ENCODE results near the gene NFE2L1.

Gene NFE2L1

GRCh38 chr17:48062273-48062672, 14.1 kb downstream of the NFE2L1 start:
- Histone ChIP-seq H3F3A (ENCODE audit: insufficient read depth, low read length) (peaks cover 11% of the 10 kb centered on the region; the same call in 1 of the 2 replicates), H4K20me1 (ENCODE audit: insufficient read depth, low read length) (no peaks in the 10 kb centered on the region), H3K9ac (ENCODE audit: low read length) (no peak overlapping the region), H3K4me1 (ENCODE audit: low read length) (peaks cover 3% of the 10 kb centered on the region), H2AFZ (ENCODE audit: low read length) (no peak overlapping the region), H3K36me3 (replicated peaks; ENCODE audit: insufficient read depth, low read length) (peaks cover 15% of the 10 kb centered on the region; the same call in 1 of the 2 replicates), H3K9me3 (replicated peaks; ENCODE audit: insufficient read depth, low read length) (no peaks in the 10 kb centered on the region), H3K27me3 (replicated peaks; ENCODE audit: insufficient read depth, low read length) (no peaks in the 10 kb centered on the region), H3K79me2 (ENCODE audit: low read length) (peaks cover 51% of the 10 kb centered on the region), H3K27ac (ENCODE audit: low read length) (no peak overlapping the region), H3K4me3 (ENCODE audit: low read length) (no peak overlapping the region), H3K9me2 (replicated peaks; ENCODE audit: insufficient read depth, low read length) (no peaks in the 10 kb centered on the region), H3K4me2 (ENCODE audit: low read depth, low read length) (no peak overlapping the region)
- no peak for DNase-seq
- TF ChIP-seq, protein P1, sequence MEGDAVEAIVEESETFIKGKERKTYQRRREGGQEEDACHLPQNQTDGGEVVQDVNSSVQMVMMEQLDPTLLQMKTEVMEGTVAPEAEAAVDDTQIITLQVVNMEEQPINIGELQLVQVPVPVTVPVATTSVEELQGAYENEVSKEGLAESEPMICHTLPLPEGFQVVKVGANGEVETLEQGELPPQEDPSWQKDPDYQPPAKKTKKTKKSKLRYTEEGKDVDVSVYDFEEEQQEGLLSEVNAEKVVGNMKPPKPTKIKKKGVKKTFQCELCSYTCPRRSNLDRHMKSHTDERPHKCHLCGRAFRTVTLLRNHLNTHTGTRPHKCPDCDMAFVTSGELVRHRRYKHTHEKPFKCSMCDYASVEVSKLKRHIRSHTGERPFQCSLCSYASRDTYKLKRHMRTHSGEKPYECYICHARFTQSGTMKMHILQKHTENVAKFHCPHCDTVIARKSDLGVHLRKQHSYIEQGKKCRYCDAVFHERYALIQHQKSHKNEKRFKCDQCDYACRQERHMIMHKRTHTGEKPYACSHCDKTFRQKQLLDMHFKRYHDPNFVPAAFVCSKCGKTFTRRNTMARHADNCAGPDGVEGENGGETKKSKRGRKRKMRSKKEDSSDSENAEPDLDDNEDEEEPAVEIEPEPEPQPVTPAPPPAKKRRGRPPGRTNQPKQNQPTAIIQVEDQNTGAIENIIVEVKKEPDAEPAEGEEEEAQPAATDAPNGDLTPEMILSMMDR (IDR thresholded peaks at IDR 0.05; ENCODE audit: low read length) = no peak
- TF ChIP-seq EZH2phosphoT487 (IDR thresholded peaks at IDR 0.05; ENCODE audit: low read length) (no peak), EZH2 (optimal IDR thresholded peaks at IDR 0.05; ENCODE audit: low read depth, low read length) (no peak)

GRCh38 chr17:48064638-48065037, 16.5 kb downstream of the NFE2L1 start:
- Histone ChIP-seq H3K9me3 (replicated peaks; ENCODE audit: insufficient read depth, low read length) (no peaks in the 10 kb centered on the region), H3K36me3 (replicated peaks; ENCODE audit: insufficient read depth, low read length) (peaks cover 5% of the 10 kb centered on the region; the same call in 1 of the 2 replicates), H2AFZ (ENCODE audit: low read length) (no peak overlapping the region), H3K4me1 (ENCODE audit: low read length) (peaks cover 3% of the 10 kb centered on the region), H4K20me1 (ENCODE audit: insufficient read depth, low read length) (no peaks in the 10 kb centered on the region), H3K4me3 (ENCODE audit: low read length) (no peak overlapping the region), H3K27ac (ENCODE audit: low read length) (no peak overlapping the region), H3K9me2 (replicated peaks; ENCODE audit: insufficient read depth, low read length) (no peaks in the 10 kb centered on the region), H3K9ac (ENCODE audit: low read length) (no peak overlapping the region), H3F3A (ENCODE audit: insufficient read depth, low read length) (peaks cover 11% of the 10 kb centered on the region; the same call in 1 of the 2 replicates), H3K4me2 (ENCODE audit: low read depth, low read length) (no peak overlapping the region), H3K27me3 (replicated peaks; ENCODE audit: insufficient read depth, low read length) (no peaks in the 10 kb centered on the region), H3K79me2 (ENCODE audit: low read length) (peaks cover 27% of the 10 kb centered on the region)
- TF ChIP-seq EZH2 (optimal IDR thresholded peaks at IDR 0.05; ENCODE audit: low read depth, low read length) = no peak
- TF ChIP-seq EZH2phosphoT487 (IDR thresholded peaks at IDR 0.05; ENCODE audit: low read length) = no peak
- TF ChIP-seq, protein P1 (IDR thresholded peaks at IDR 0.05; ENCODE audit: low read length) = no peak
- DNase-seq = no peak

DNA sequence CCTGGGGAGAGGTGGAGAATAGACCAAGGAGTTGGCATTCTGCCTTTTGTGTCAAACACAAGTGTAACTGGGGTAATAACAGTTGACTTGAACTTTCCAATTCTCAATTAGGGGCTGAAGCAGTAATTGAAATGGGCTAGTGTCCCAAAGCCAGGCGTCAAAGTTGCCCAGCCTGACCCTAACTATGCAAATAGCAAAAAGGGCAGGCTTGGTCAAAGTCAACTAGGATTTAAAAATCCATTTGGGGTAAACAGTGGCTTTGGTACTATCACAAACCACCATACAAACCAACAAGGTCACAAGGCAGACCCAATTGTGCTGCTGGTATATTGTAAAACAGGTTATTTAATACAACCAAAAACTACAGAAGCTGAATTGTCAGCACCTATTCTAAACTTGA, 18.0 kb downstream of the NFE2L1 start:
- H2AFZ ChIP-seq (ENCODE audit: low read length) = no peak overlapping the region
- no peak overlapping the region for H3K4me2 ChIP-seq (ENCODE audit: low read depth, low read length)
- no peaks in the 10 kb centered on the region for H4K20me1 ChIP-seq (ENCODE audit: insufficient read depth, low read length)
- peaks cover 5% of the 10 kb centered on the region; the same call in 1 of the 2 replicates for H3K36me3 ChIP-seq (replicated peaks; ENCODE audit: insufficient read depth, low read length)
- H3K4me1 ChIP-seq (ENCODE audit: low read length) = peaks cover 3% of the 10 kb centered on the region
- TF ChIP-seq EZH2phosphoT487 (IDR thresholded peaks at IDR 0.05; ENCODE audit: low read length) (no peak), EZH2 (optimal IDR thresholded peaks at IDR 0.05; ENCODE audit: low read depth, low read length) (no peak)
- TF ChIP-seq, protein P1 (IDR thresholded peaks at IDR 0.05; ENCODE audit: low read length) = no peak
- DNase-seq = no peak
- peaks cover 11% of the 10 kb centered on the region; the same call in 1 of the 2 replicates for H3F3A ChIP-seq (ENCODE audit: insufficient read depth, low read length)
- H3K4me3 ChIP-seq (ENCODE audit: low read length) = no peak overlapping the region
- no peaks in the 10 kb centered on the region for H3K9me2 ChIP-seq (replicated peaks; ENCODE audit: insufficient read depth, low read length)
- H3K27me3 ChIP-seq (replicated peaks; ENCODE audit: insufficient read depth, low read length) = no peaks in the 10 kb centered on the region
- no peak overlapping the region for H3K9ac ChIP-seq (ENCODE audit: low read length)
- H3K9me3 ChIP-seq (replicated peaks; ENCODE audit: insufficient read depth, low read length) = no peaks in the 10 kb centered on the region
- H3K27ac ChIP-seq (ENCODE audit: low read length) = no peak overlapping the region
- peaks cover 17% of the 10 kb centered on the region for H3K79me2 ChIP-seq (ENCODE audit: low read length)
